GM10248 (cell line): ENCODE results near the gene ABHD12.

ENCODE experiments used
- CTCF ChIA-PET: fragments of 300-600 bp; sonication (Branson Sonifier 250); formaldehyde crosslinking; extraction: SDS; loops from one replicate; lab custom pipeline; 2021; ENCODE audit warnings: antibody characterized with exemption; lab: Yijun Ruan, JAX
- POLR2A ChIA-PET: fragments of 350-650 bp; sonication (Branson Sonifier 250); formaldehyde crosslinking; extraction: SDS; loops from one replicate; lab custom pipeline; 2020; ENCODE audit warnings: antibody characterized with exemption; lab: Yijun Ruan, JAX
- DNase-seq: peaks from one replicate; pipeline ENCODE4 v3.0.0; 2012; ENCODE audit errors: extremely low spot score
- TF ChIP-seq, protein P1 (sequence below): IDR thresholded peaks from 2 replicates; pipeline ENCODE4 v1.5.1; 2012; ENCODE audit warnings: mild to moderate bottlenecking, low read depth; ENCODE audit errors: extremely low read depth, missing control alignments, control extremely low read depth

ABHD12 gene

DNA sequence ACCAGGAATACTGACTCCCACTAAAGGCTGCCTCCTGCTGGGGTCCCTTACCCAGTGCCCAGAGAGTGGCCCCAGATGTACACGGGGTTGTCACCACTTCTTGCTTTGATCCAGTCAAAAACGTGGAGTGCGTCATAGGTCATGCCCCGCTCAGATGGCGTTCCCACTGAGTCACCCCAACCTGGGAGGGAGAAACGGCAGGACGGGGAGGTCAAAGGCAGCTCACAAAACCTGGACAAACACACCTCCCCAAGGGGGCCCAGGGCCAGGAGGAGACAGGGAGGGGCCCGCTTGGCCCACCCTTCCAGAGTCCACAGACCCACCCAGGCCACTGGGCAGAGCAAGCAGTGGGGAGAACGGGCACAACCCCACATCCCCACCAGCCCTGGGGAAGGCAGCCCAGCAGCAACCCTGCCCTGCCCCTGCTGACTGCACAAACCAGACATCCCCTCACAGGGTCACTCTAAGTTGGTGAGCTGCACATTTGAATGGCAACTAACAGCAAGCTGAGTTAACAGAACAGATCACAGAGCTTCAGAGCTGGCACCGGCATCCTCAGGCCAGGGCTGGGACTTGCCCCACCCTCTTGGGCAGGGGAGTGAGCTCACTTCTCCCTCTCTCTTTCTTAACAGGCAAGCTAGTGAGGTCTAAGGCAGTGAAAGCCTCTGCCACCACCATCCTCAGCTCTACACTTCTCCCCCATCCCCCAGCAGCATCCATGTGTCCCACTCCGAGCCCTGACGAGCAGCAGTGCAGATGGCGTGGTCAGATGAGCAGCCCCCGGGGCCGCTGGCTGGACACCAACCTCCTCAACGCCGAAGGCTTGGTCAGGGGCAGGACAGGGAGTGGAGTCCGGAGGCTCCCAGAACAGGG, 81.0 kb downstream of the ABHD12 start:
- no peak for DNase-seq
- ChIA-PET POLR2A (no interaction called here), CTCF (interaction anchor here (1.1 to 4.8 kb wide), 3 partner anchors 10 to 89 kb away, joined by 3 to 30 read pairs (median 13); no protein-coding TSS in a partner anchor)
- TF ChIP-seq, protein P1, sequence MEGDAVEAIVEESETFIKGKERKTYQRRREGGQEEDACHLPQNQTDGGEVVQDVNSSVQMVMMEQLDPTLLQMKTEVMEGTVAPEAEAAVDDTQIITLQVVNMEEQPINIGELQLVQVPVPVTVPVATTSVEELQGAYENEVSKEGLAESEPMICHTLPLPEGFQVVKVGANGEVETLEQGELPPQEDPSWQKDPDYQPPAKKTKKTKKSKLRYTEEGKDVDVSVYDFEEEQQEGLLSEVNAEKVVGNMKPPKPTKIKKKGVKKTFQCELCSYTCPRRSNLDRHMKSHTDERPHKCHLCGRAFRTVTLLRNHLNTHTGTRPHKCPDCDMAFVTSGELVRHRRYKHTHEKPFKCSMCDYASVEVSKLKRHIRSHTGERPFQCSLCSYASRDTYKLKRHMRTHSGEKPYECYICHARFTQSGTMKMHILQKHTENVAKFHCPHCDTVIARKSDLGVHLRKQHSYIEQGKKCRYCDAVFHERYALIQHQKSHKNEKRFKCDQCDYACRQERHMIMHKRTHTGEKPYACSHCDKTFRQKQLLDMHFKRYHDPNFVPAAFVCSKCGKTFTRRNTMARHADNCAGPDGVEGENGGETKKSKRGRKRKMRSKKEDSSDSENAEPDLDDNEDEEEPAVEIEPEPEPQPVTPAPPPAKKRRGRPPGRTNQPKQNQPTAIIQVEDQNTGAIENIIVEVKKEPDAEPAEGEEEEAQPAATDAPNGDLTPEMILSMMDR = no peak

DNA sequence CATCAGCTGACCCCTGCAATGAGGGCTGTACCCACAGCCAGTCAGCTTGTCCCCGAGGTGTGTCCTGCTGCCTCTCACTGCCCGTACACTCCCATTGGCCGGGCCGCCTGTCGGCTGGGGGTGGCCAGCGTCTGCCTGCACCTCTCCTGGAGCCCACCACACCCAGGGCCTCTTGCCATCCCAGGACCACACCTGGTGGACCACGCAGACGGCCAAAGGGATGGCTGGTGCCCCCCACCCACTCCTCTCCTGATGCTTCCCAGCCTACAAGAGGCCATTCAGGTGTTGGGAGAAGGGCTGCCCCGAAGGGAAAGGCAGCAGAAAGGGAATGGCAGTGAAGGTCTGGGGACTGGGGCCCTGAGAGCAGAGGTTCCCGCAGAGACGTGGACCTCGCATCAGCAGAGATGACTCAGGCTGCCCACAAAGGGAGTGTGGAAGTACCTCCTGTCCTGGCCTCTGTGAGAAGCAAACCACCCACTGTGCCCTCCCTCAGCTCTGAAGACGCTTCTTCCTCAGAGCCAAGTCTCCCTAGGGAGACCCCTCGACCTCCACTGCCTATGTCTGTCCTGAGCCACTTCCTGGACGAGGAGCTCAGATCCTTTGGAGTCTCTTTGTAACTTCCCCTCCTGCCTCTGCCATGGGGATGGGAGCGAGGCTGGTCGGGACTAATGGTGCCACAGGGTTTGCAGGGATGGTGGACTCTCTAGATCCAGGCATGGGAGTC, 81.8 kb downstream of the ABHD12 start:
- CTCF ChIA-PET = interaction anchor here (0.9 to 4.8 kb wide), 3 partner anchors 10 to 89 kb away, joined by 5 to 30 read pairs (median 13); no protein-coding TSS in a partner anchor
- no peak for DNase-seq
- TF ChIP-seq, protein P1 = no peak
- POLR2A ChIA-PET = no interaction called here

DNA sequence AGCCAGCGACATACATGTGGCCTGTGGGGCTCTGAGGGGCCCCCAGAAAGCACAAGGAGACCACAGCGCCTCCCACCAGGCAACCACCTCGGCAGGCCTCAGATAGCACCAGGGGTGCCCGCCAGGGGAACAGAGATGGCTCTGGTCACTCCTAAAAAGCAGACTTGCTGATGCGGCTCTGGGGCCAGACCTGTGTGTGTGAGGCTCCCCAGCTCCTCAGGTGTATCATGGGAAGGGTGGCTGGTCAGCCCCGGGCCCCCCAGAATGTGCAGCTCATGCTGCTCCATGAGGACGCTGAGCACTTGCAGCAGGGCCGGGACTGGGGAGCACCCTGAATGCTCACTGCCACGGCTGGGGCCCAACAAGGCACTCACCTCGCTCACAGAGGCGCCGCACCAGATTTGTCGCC, 82.5 kb downstream of the ABHD12 start:
- no peak for DNase-seq
- ChIA-PET POLR2A (no interaction called here), CTCF (interaction anchor here (0.9 to 4.8 kb wide), 3 partner anchors 9 to 90 kb away, joined by 5 to 30 read pairs (median 13); no protein-coding TSS in a partner anchor)
- TF ChIP-seq, protein P1 = no peak

GRCh38 chr20:25306991-25307903, 83.4 kb downstream of the ABHD12 start:
- no peak for DNase-seq
- ChIA-PET POLR2A (no interaction called here), CTCF (interaction anchor here (2.6 kb wide), 1 partner anchor 13 kb away, joined by 13 read pairs; no protein-coding TSS in a partner anchor)
- TF ChIP-seq, protein P1 = no peak

DNA sequence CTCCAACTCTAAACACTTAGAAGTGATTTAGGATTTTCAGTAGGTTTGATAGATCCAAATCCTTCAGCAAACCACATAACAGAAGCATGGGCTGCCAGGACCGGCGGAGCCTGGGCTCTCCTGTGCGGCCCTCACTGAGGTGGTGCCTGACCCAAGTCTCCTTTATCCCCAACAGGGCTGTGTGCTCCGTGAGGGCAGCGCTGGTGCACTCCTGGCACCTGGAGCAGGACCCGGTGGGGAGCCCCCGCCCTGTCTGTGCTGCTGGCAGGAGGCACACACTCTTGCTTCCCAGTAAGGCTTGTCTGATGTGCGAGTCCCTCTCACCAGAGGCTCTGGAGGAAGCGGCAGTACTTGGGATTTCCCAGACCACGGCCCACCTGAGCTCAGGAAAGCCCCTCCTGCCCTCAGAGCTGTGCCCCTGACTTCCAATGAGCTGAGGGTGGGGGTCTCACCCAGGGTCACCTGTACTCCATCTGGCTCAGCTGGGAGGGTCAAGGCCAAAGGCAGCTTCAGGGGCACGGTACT, 86.5 kb downstream of the ABHD12 start:
- TF ChIP-seq, protein P1 = no peak
- ChIA-PET CTCF (interaction anchor here (1.1 to 1.5 kb wide), 2 partner anchors 10 to 95 kb away, joined by 4 read pairs; no protein-coding TSS in a partner anchor), POLR2A (interaction anchor here (1.0 kb wide), 1 partner anchor 15 kb away, joined by 3 read pairs; no protein-coding TSS in a partner anchor)
- no peak for DNase-seq
